GM18498 (cell line): Measurements from ENCODE around the gene LRP10.
"Not testable (repeated sequence)": the region's sequence is repeated elsewhere in the genome, so short reads cannot be mapped to it uniquely, and the experiment has no call there.

Experiments
- ATAC-seq: cut with Tn5 transposase; IDR thresholded peaks from one replicate; pipeline ENCODE4 v1.9.1; 2021; ENCODE audit warnings: mild to moderate bottlenecking, moderate library complexity; ENCODE audit not compliant: unreplicated experiment

The LRP10 gene

GRCh38 chr14:22843123-22843925, 28.2 kb upstream of the LRP10 start:
- ATAC-seq, result no peak

DNA sequence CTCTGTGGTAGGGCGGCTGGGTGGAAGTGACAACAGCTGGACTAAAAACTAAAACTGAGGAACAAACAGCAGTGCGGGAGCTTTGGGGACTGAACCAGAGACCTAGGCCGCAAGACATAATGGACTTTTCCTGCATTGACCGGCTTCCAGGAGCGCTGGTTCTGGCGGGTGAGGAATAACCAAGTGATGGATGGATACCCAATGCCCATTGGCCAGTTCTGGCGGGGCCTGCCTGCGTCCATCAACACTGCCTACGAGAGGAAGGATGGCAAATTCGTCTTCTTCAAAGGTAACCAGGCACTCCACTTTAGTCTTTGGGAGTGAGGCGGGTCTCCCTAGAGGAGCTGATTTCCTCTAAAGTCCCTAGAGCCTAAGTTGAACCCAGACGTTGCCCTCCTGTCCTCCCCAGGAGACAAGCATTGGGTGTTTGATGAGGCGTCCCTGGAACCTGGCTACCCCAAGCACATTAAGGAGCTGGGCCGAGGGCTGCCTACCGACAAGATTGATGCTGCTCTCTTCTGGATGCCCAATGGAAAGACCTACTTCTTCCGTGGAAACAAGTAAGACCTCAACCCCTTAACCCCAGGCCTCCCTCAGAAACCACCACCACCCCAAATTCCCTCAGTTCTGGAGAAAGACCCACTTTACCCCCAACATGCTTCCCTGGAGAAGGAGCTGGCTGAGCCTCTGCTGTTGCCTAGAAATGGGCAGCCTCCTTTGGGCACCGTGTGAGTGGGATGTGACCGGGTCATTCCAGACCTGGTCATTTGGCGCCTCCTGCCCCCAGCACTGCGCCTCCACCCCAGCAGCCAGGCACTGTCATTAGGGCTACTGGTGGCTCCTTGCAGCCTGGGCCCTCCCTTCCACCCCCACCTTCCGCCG, 27.1 kb upstream of the LRP10 start:
- ATAC-seq, result no peak

DNA sequence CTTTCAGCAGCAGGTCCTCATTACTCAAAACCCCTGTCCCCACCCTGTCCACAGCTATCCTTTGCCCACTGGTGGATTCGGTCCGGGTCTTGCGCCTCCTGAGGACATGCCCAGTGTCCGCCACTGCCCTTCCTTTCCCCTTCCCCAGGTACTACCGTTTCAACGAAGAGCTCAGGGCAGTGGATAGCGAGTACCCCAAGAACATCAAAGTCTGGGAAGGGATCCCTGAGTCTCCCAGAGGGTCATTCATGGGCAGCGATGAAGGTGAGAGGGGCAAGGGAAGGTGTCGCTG, 26.5 kb upstream of the LRP10 start:
- ATAC-seq, result no peak

- no peak for ATAC-seq
These were observed 25.5 kb upstream of the LRP10 start for GRCh38 chr14:22845821-22846625.

- no peak for ATAC-seq
These were observed 24.7 kb upstream of the LRP10 start for GRCh38 chr14:22846811-22847307.

GRCh38 chr14:22847661-22848341, 23.7 kb upstream of the LRP10 start:
- no peak for ATAC-seq

DNA sequence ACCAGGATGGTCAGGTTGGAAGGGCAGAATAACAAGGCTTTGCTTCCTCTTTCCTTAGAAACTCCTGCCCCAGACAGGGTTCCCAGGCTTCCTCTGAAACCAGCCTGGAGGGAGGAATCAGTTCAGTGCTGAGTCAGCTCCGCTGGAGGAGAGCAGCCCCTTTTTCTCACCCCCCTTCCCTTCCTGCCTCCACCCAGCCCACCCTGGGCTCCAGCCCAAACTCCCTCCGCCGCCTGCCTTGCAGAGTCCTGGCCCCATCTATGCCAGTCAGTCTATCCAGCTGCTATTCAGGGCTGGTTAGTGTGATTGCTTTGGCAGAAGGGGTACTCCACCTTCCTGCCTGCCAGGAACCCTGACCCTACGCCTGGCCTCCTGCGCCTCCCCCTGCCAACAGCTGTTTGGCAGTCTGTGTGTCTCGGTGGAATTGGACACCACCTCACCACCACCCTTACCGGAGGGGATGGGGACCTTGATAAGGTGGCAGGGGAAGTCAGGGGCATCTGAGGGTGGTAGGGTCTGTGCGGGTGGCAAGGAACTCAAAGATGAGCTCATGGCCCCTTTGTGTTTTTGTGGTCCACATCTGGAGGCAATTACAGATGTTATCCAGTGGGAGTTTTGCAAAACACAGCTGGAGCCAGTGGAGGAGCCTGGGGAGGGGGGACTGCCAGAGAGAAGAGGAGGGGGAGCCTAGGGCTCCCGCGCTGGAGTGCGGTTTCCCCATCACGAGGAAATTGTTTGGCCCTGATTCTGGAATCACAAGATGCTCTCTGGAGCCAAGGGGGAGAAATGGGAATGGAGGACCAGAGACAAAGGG, 23.0 kb upstream of the LRP10 start:
- no peak for ATAC-seq

DNA sequence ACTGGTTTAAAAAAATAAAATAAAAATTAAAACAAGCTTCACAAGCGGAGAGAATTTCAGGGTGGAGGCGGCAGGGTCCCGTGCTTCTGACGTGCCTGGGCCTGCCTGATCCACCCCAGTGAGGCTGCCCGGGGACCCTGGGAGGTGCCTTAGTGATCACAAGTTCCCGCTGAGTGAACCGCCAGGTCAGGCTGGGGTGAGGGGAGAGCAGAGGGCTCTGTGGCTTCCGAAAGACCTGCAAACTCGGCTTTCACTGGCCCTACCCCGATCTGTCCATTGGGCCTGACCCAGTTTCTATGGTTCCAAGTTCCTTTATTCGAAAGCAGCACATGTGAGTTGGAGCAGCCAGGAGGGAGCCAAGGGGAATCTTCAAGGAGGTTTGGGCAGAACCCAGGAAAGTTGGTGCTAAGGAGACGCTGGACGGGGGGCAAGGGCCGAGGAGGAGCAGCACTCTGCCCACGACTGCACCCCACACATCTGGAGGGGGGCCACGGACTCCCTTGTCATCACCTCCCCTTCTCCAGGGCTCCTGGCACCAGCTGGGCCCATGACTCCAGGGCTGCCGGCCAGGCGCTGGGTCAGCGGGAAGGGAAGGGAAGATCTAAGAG, 22.2 kb upstream of the LRP10 start:
- ATAC-seq, result no peak

DNA sequence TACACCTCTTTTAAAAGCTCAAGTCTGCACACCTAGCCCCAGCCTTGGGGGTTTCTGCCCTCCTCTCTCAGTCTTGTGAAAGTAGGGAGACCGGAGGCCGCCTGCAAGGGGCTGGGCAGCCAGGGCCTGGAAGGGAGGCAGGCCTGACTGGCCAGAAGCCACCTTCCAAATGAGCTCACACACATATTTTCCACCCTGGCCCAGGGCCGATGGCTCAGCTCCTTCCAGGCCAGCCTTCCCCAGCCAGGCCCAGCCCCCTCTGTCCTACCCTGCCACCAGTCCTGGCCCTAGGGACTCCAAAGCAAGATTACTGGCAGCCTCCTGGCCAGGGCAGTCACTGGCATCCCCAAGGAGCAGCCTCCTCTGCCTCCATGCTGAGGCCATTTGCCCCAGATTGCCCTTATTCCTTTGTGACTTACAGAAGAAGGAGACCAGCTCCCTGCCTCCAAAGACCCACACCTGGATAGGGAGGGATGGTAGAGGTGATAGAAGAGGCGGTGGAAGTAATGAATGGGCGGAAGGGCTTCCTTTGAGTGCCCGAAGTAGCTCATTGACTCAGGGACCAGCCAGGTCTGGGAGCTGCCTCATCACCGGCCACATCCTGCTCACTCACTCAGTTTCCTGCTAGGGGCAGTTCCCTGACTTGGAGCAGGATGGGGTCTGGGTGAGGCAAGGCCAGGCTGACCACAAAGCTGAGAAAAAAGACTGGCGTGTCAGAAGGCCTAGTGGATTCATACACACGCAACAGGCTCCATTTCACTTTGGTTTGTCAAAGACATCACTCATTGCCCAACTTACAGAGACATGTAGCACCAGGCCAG, 20.4 kb upstream of the LRP10 start:
- no peak for ATAC-seq

DNA sequence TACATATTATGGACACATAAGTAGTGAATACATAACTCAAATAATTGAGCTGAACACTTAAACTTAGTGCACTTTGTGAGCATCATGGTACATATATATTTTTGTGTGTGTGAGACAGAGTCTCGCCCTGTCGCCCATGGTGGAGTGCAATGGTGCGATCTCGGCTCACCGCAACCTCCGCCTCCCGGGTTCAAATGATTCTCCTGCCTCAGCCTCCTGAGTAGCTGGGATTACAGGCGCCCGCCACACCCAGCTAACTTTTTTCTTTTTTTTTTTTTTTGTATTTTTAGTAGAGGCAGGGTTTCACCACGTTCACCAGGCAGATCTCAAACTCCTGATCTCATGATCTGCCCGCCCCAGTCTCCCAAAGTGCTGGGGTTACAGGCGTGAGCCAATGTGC, 19.4 kb upstream of the LRP10 start:
- not testable (repeated sequence) for ATAC-seq

DNA sequence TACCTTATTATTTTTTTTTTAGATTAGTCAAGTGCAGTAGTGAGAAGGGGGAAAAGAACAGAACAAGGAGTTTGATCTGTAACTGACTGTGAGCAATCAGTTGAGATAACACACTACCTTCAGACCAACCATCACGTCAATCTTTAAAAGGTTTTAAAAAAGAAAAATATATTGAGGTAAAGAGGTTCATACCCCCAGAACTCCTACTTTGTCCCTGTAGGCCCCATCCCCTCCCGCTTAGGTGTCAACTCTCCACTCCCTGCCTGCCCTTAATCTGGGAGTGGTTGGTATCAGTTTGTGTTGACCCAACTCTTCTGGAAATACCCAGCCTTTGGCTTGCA, 19.0 kb upstream of the LRP10 start:
- no peak for ATAC-seq

- ATAC-seq, result peak; percentile 71
These were observed 18.4 kb upstream of the LRP10 start for GRCh38 chr14:22852940-22853767.

DNA sequence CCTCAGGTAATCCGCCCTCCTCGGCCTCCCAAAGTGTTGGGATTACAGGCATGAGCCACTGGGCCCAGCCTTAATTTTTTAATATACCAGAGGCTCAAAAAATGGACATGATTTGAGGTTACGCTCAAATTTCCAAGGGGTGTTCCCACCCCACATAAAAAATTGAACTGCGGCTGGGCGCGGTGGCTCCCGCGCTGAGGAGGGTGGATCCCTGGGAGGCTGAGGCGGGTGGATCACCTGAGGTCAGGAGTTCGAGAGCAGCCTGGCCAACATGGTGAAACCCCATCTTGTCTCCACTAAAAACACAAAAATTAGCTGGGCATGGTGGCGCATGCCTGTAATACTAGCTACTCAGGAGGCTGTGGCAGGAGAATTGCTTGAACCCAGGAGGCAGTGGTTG, 17.2 kb upstream of the LRP10 start:
- ATAC-seq, result not testable (repeated sequence)

DNA sequence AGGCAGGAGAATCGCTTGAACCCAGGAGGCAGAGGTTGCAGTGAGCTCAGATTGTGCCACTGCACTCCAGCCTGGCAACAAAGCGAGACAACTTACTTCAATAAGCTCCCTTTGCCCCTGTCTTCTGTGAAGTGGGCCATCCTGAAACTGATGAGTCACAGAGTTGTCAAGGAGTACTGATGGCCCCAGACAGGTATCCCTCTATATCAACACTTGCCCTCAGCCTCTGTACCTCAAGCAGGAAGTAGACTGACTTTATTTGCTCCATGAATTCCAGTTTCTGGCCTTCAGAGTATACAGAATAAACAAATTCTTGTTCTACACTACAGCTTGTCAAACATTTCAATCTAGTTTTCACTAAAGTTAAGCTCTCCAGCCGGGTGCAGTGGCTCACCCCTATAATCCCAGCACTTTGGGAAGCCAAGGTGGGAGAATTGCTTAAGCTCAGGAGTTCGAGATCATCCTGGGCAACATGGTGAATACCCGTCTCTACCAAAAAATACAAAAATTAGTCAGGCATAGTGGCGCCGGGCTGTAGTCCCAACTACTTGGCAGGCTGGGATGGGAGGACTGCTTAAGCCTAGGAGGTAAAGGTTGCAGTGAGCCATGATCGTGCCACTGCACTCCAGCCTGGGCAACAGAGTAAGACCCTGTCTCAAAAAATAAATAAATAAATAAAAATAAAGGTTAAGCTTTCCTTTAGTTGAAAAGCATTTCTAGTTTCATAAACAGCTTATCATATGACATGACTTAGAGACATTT, 16.4 kb upstream of the LRP10 start:
- ATAC-seq, result no peak

- ATAC-seq, result no peak
These were observed 15.1 kb upstream of the LRP10 start for GRCh38 chr14:22856428-22856827.

- not testable (repeated sequence) for ATAC-seq
These were observed 11.2 kb upstream of the LRP10 start for GRCh38 chr14:22860377-22860776.

DNA sequence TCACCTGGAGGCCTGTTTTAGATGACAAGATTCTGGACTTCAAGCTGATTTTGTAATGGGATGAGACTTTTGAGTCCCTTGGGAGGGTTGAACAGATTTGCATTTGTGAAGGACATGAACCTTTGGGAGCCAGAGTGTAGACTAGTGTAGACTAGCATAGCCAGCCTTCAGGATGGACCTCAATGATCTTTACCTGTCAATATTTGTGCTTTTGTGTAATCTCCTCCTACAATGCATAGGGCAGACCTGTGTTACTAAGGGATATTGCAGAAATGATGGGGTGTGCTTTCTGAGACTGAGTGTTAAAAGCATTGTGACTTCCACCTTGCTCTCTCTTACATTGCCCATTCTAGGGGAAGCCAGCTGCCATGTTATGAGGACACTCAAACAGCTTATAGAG, 9.9 kb upstream of the LRP10 start:
- ATAC-seq, result no peak
